WTC11 (cell line): Measurements from ENCODE around the gene CYP39A1. TPM values are rescaled to one million over a fixed set of nuclear protein-coding genes. Genes with fewer than 3 reads are reported as not detected.
A peak's percentile ranks its signal among the peaks of the same experiment; 100 is the strongest.

Experiments
- ATAC-seq: fragments of 200-7000 bp; cut with Tn5 transposase; 2 replicates; pipeline ENCODE4 v1.10.0; 2021; ENCODE audit warnings: mild to moderate bottlenecking, moderate library complexity
- CTCF ChIA-PET: fragments of 300-600 bp; sonication (Branson Sonifier 250); formaldehyde crosslinking; loops from one replicate; lab custom pipeline; 2021; ENCODE audit warnings: antibody characterized with exemption; lab: Charles Lee
- POLR2A ChIA-PET: fragments of 350-600 bp; sonication (Branson Sonifier 250); formaldehyde crosslinking; loops from one replicate; lab custom pipeline; 2021; ENCODE audit warnings: antibody characterized with exemption; lab: Charles Lee
- DNase-seq: peaks from one replicate; pipeline ENCODE4 v3.0.0; 2021; ENCODE audit warnings: low spot score
- H3K27ac Mint-ChIP-seq: 2 replicates; pipeline ENCODE4 v1.8.0; 2021; ENCODE audit warnings: mixed read lengths
- H3K27me3 Mint-ChIP-seq: 2 replicates; pipeline ENCODE4 v1.8.0; 2021; ENCODE audit warnings: low read depth, mild to moderate bottlenecking, moderate library complexity, mixed read lengths
- H3K36me3 Mint-ChIP-seq: 2 replicates; pipeline ENCODE4 v1.8.0; 2021; ENCODE audit warnings: mixed read lengths
- H3K4me1 Mint-ChIP-seq: 2 replicates; pipeline ENCODE4 v1.8.0; 2022; ENCODE audit warnings: mixed read lengths
- H3K4me3 Mint-ChIP-seq: 2 replicates; pipeline ENCODE4 v1.8.0; 2021; ENCODE audit warnings: mild to moderate bottlenecking, moderate library complexity, mixed read lengths
- H3K9me3 Mint-ChIP-seq: 2 replicates; pipeline ENCODE4 v1.8.0; 2021; ENCODE audit warnings: mixed read lengths
- ARID4B ChIP-seq: sonication (generic); formaldehyde crosslinking; IDR thresholded peaks from 2 replicates; pipeline ENCODE4 v1.8.0; 2023; ENCODE audit warnings: missing genetic modification reagents, mild to moderate bottlenecking, borderline replicate concordance
- CTCF ChIP-seq: fragments of 200-600 bp; IDR thresholded peaks from 2 replicates; pipeline ENCODE4 v1.8.0; 2022; ENCODE audit warnings: antibody characterized with exemption
- NFE2L1 ChIP-seq: sonication (generic); formaldehyde crosslinking; IDR thresholded peaks from 2 replicates; pipeline ENCODE4 v1.8.1; 2023; ENCODE audit warnings: missing genetic modification reagents
- NR1H2 ChIP-seq: sonication (generic); formaldehyde crosslinking; IDR thresholded peaks from 2 replicates; pipeline ENCODE4 v1.9.0; 2021; ENCODE audit warnings: mild to moderate bottlenecking, moderate library complexity, missing genetic modification reagents
- ZBTB21 ChIP-seq: sonication (generic); formaldehyde crosslinking; IDR thresholded peaks from 2 replicates; pipeline ENCODE4 v1.8.1; 2023; ENCODE audit warnings: mild to moderate bottlenecking, missing genetic modification reagents, borderline replicate concordance
- ZNF232 ChIP-seq: sonication (generic); formaldehyde crosslinking; IDR thresholded peaks from 2 replicates; pipeline ENCODE4 v1.8.0; 2022; ENCODE audit warnings: mild to moderate bottlenecking, missing genetic modification reagents
- total RNA-seq: library from RNA; stranded (reverse); gene quantifications from 3 replicates; pipeline ENCODE4 v1.2.3, GENCODE V29; 2021
- TF ChIP-seq, protein P1 (sequence below): sonication (generic); formaldehyde crosslinking; IDR thresholded peaks from 2 replicates; pipeline ENCODE4 v1.8.1; 2023; ENCODE audit warnings: mild to moderate bottlenecking, missing genetic modification reagents
- TF ChIP-seq, protein P2 (sequence below): sonication (generic); formaldehyde crosslinking; IDR thresholded peaks from 2 replicates; pipeline ENCODE4 v1.8.1; 2023; ENCODE audit warnings: mild to moderate bottlenecking, missing genetic modification reagents, borderline replicate concordance
- TF ChIP-seq, protein P3 (sequence below): sonication (generic); formaldehyde crosslinking; IDR thresholded peaks from 2 replicates; pipeline ENCODE4 v1.8.1; 2022; ENCODE audit warnings: low read depth, mild to moderate bottlenecking, moderate library complexity, missing genetic modification reagents, borderline replicate concordance

CYP39A1 gene
- total RNA-seq, 1 experiment from 2014 or later, result 1.6 TPM

DNA sequence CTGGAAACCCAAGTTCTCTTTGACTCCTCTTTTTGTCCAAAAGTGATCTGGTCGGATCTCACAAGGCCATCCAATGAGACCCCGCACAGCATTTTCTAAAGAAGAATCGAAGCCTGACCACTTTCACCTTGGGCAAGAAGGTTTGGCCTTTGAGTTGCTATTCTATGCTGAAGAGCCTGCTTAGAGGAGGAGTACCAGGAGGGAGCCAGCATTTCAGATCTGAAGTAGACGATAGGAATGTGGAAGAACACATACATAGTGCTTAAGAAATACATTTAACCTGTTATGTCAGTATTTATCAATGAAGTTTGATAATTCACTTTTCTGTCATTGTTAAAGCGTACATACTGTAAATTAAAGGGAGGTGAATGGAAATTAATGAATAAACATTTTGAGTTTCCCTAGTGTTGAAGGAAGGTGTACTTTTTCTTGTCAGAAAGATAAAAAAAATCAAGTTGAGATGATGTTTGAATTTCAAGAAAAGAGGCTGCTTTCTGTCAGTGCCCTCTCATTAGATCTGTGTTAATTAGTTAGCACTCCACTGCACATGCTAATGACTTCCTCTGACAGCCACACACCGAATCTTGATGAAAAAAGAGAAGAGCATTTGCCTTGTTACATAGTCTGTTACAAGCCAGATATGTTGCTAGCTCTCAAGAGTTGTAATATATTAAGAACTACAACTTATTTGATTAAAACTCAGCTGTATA is 24.1 kb upstream of the CYP39A1 start:
- H3K9me3 Mint-ChIP-seq, result no peaks in the 10 kb centered on the region
- ChIA-PET CTCF (no interaction called here), POLR2A (no interaction called here)
- DNase-seq, result no peak
- no peaks in the 10 kb centered on the region for H3K27me3 Mint-ChIP-seq
- no peaks in the 10 kb centered on the region for H3K36me3 Mint-ChIP-seq
- TF ChIP-seq NFE2L1, result no peak
- no peak for TF ChIP-seq CTCF
- peak; percentile 48; the same call in 1 of the 2 replicates for ATAC-seq
- peaks cover 9% of the 10 kb centered on the region for H3K4me1 Mint-ChIP-seq
- no peak overlapping the region for H3K4me3 Mint-ChIP-seq
- H3K27ac Mint-ChIP-seq, result no peak overlapping the region

GRCh38 chr6:46674410-46674809 is 21.8 kb upstream of the CYP39A1 start:
- DNase-seq, result no peak
- H3K4me1 Mint-ChIP-seq, result peaks cover 9% of the 10 kb centered on the region
- no peaks in the 10 kb centered on the region for H3K36me3 Mint-ChIP-seq
- TF ChIP-seq ZBTB21 (CRISPR knock-in tag), result no peak
- no peak for TF ChIP-seq ARID4B (CRISPR knock-in tag)
- TF ChIP-seq, protein P1, sequence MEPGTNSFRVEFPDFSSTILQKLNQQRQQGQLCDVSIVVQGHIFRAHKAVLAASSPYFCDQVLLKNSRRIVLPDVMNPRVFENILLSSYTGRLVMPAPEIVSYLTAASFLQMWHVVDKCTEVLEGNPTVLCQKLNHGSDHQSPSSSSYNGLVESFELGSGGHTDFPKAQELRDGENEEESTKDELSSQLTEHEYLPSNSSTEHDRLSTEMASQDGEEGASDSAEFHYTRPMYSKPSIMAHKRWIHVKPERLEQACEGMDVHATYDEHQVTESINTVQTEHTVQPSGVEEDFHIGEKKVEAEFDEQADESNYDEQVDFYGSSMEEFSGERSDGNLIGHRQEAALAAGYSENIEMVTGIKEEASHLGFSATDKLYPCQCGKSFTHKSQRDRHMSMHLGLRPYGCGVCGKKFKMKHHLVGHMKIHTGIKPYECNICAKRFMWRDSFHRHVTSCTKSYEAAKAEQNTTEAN (CRISPR knock-in tag), result no peak
- no peak for TF ChIP-seq NR1H2 (CRISPR knock-in tag)
- TF ChIP-seq, protein P2, sequence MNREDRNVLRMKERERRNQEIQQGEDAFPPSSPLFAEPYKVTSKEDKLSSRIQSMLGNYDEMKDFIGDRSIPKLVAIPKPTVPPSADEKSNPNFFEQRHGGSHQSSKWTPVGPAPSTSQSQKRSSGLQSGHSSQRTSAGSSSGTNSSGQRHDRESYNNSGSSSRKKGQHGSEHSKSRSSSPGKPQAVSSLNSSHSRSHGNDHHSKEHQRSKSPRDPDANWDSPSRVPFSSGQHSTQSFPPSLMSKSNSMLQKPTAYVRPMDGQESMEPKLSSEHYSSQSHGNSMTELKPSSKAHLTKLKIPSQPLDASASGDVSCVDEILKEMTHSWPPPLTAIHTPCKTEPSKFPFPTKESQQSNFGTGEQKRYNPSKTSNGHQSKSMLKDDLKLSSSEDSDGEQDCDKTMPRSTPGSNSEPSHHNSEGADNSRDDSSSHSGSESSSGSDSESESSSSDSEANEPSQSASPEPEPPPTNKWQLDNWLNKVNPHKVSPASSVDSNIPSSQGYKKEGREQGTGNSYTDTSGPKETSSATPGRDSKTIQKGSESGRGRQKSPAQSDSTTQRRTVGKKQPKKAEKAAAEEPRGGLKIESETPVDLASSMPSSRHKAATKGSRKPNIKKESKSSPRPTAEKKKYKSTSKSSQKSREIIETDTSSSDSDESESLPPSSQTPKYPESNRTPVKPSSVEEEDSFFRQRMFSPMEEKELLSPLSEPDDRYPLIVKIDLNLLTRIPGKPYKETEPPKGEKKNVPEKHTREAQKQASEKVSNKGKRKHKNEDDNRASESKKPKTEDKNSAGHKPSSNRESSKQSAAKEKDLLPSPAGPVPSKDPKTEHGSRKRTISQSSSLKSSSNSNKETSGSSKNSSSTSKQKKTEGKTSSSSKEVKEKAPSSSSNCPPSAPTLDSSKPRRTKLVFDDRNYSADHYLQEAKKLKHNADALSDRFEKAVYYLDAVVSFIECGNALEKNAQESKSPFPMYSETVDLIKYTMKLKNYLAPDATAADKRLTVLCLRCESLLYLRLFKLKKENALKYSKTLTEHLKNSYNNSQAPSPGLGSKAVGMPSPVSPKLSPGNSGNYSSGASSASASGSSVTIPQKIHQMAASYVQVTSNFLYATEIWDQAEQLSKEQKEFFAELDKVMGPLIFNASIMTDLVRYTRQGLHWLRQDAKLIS (CRISPR knock-in tag), result no peak
- TF ChIP-seq, protein P3, sequence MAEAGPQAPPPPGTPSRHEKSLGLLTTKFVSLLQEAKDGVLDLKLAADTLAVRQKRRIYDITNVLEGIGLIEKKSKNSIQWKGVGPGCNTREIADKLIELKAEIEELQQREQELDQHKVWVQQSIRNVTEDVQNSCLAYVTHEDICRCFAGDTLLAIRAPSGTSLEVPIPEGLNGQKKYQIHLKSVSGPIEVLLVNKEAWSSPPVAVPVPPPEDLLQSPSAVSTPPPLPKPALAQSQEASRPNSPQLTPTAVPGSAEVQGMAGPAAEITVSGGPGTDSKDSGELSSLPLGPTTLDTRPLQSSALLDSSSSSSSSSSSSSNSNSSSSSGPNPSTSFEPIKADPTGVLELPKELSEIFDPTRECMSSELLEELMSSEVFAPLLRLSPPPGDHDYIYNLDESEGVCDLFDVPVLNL (CRISPR knock-in tag), result no peak
- TF ChIP-seq ZNF232 (CRISPR knock-in tag), result no peak
- H3K4me3 Mint-ChIP-seq, result no peak overlapping the region
- ChIA-PET POLR2A (no interaction called here), CTCF (interaction anchor here (1.2 to 2.3 kb wide), 3 partner anchors 12 to 60 kb away, joined by 3 to 10 read pairs (median 3); no protein-coding TSS in a partner anchor)
- ATAC-seq, result no peak
- no peaks in the 10 kb centered on the region for H3K9me3 Mint-ChIP-seq
- H3K27me3 Mint-ChIP-seq, result no peaks in the 10 kb centered on the region
- no peak overlapping the region for H3K27ac Mint-ChIP-seq
